HEK293 (cell line): Measurements from ENCODE around the gene PDE10A.
A peak's percentile ranks its signal among the peaks of the same experiment; 100 is the strongest.

ENCODE experiments used
- CTCF ChIA-PET: fragments of 350-600 bp; formaldehyde crosslinking; extraction: SDS; loops from one replicate; lab custom pipeline; 2021; ENCODE audit warnings: antibody characterized with exemption; lab: Yijun Ruan, JAX
- POLR2A ChIA-PET: fragments of 300-600 bp; formaldehyde crosslinking; extraction: SDS; loops from one replicate; lab custom pipeline; 2020; ENCODE audit warnings: antibody characterized with exemption, inconsistent platforms; lab: Yijun Ruan, JAX
- H3K27ac ChIP-seq: fragments of 200-500 bp; sonication (Bioruptor generic); 2 replicates; pipeline ENCODE4 v1.5.1; 2014; ENCODE audit warnings: low read depth, low read length, control low read depth, inconsistent platforms; ENCODE audit errors: extremely low read depth
- H3K36me3 ChIP-seq, 2 experiments: fragments of 200-500 bp in 1 of 2; sonication (Bioruptor generic) in 1 of 2; 1 replicate in 1 of 2; 2 replicates in 1 of 2; pipeline ENCODE4 v1.5.1; 2014 to 2017; ENCODE audit warnings: inconsistent platforms in 2 of 2, low read length in 2 of 2; ENCODE audit not compliant: control insufficient read depth in 2 of 2, insufficient read depth in 1 of 2
- H3K4me1 ChIP-seq: fragments of 200-500 bp; sonication (Bioruptor generic); 2 replicates; pipeline ENCODE4 v1.5.1; 2014; ENCODE audit warnings: mild to moderate bottlenecking, low read length, inconsistent platforms; ENCODE audit not compliant: control insufficient read depth, insufficient read depth
- H3K4me3 ChIP-seq: 2 replicates; pipeline ENCODE4 v1.5.1; 2011; ENCODE audit warnings: low read depth, mild to moderate bottlenecking, control low read depth, low read length, moderate library complexity
- H3K9me3 ChIP-seq: fragments of 200-500 bp; sonication (Bioruptor generic); 2 replicates; pipeline ENCODE4 v1.5.1; 2014; ENCODE audit warnings: low read depth, low read length, inconsistent platforms; ENCODE audit not compliant: control insufficient read depth, insufficient read depth
- BCL11A ChIP-seq: fragments of 450-650 bp; formaldehyde crosslinking; IDR thresholded peaks from 2 replicates; pipeline ENCODE4 v1.5.1; 2016; ENCODE audit warnings: low read depth, missing biosample characterization, missing genetic modification characterization
- BCL11B ChIP-seq: fragments of 450-650 bp; formaldehyde crosslinking; IDR thresholded peaks from 2 replicates; pipeline ENCODE4 v1.5.1; 2016; ENCODE audit warnings: low read depth, missing biosample characterization, missing genetic modification characterization
- IKZF3 ChIP-seq: fragments of 450-650 bp; IDR thresholded peaks from 2 replicates; pipeline ENCODE4 v1.5.0; 2018; ENCODE audit warnings: missing biosample characterization, mild to moderate bottlenecking, missing genetic modification characterization, moderate library complexity
- KLF9 ChIP-seq: fragments of 450-650 bp; formaldehyde crosslinking; IDR thresholded peaks from 2 replicates; pipeline ENCODE4 v1.5.1; 2016; ENCODE audit warnings: missing biosample characterization, missing genetic modification characterization, low read depth
- PRDM1 ChIP-seq: fragments of 450-650 bp; formaldehyde crosslinking; IDR thresholded peaks from 2 replicates; pipeline ENCODE4; 2016; ENCODE audit warnings: missing biosample characterization, missing genetic modification characterization
- SETDB1 ChIP-seq: IDR thresholded peaks from one replicate; pipeline ENCODE4 v1.6.1; 2017; ENCODE audit warnings: mild to moderate bottlenecking, low read length, moderate library complexity, mixed read lengths; ENCODE audit not compliant: insufficient read length
- SP2 ChIP-seq: fragments of 450-650 bp; formaldehyde crosslinking; IDR thresholded peaks from 2 replicates; pipeline ENCODE4 v1.5.1; 2016; ENCODE audit warnings: missing biosample characterization, missing genetic modification characterization
- SP7 ChIP-seq: fragments of 450-650 bp; formaldehyde crosslinking; IDR thresholded peaks from 2 replicates; pipeline ENCODE4 v1.5.1; 2016; ENCODE audit warnings: missing biosample characterization, missing genetic modification characterization
- TRIM28 ChIP-seq: IDR thresholded peaks from 2 replicates; pipeline ENCODE4 v1.6.1; 2011; ENCODE audit warnings: low read length, control low read depth, borderline replicate concordance
- ZFP41 ChIP-seq: fragments of 450-650 bp; formaldehyde crosslinking; IDR thresholded peaks from 2 replicates; pipeline ENCODE4 v1.5.1; 2016; ENCODE audit warnings: missing biosample characterization, missing genetic modification characterization, borderline replicate concordance
- ZIC2 ChIP-seq: fragments of 450-650 bp; formaldehyde crosslinking; IDR thresholded peaks from 2 replicates; pipeline ENCODE4 v1.5.1; 2016; ENCODE audit warnings: missing biosample characterization, missing genetic modification characterization
- ZNF133 ChIP-seq: fragments of 450-650 bp; formaldehyde crosslinking; IDR thresholded peaks from 2 replicates; pipeline ENCODE4 v1.5.1; 2016; ENCODE audit warnings: missing biosample characterization, missing genetic modification characterization
- ZNF214 ChIP-seq: fragments of 450-650 bp; formaldehyde crosslinking; IDR thresholded peaks from 2 replicates; pipeline ENCODE4 v1.5.1; 2017; ENCODE audit warnings: missing biosample characterization, mild to moderate bottlenecking, missing genetic modification characterization, borderline replicate concordance
- ZNF335 ChIP-seq: fragments of 450-650 bp; formaldehyde crosslinking; conservative IDR thresholded peaks from 2 replicates; pipeline ENCODE4 v1.5.1; 2016; ENCODE audit warnings: missing biosample characterization, missing genetic modification characterization
- ZNF391 ChIP-seq: fragments of 450-650 bp; formaldehyde crosslinking; IDR thresholded peaks from 2 replicates; pipeline ENCODE4 v1.5.1; 2016; ENCODE audit warnings: low read depth, missing biosample characterization, missing genetic modification characterization, borderline replicate concordance
- ZNF623 ChIP-seq: fragments of 450-650 bp; formaldehyde crosslinking; IDR thresholded peaks from 2 replicates; pipeline ENCODE4 v1.5.1; 2016; ENCODE audit warnings: missing biosample characterization, missing genetic modification characterization
- ZNF664 ChIP-seq: fragments of 450-650 bp; formaldehyde crosslinking; IDR thresholded peaks from 2 replicates; pipeline ENCODE4 v1.5.1; 2016; ENCODE audit warnings: missing biosample characterization, missing genetic modification characterization
- ZNF830 ChIP-seq: fragments of 450-650 bp; IDR thresholded peaks from 2 replicates; pipeline ENCODE4 v1.5.0; 2018; ENCODE audit warnings: missing biosample characterization, missing genetic modification characterization, low read depth, mild to moderate bottlenecking, moderate library complexity
- TF ChIP-seq, protein P1 (sequence below): fragments of 450-650 bp; formaldehyde crosslinking; IDR thresholded peaks from 2 replicates; pipeline ENCODE4 v1.5.1; 2017; ENCODE audit warnings: missing biosample characterization, missing genetic modification characterization
- TF ChIP-seq, protein P2 (sequence below): fragments of 450-650 bp; formaldehyde crosslinking; IDR thresholded peaks from 2 replicates; pipeline ENCODE4 v1.5.1; 2016; ENCODE audit warnings: missing biosample characterization, missing genetic modification characterization
- TF ChIP-seq, protein P3 (sequence below): fragments of 450-650 bp; formaldehyde crosslinking; IDR thresholded peaks from 2 replicates; pipeline ENCODE4 v1.5.1; 2017; ENCODE audit warnings: missing biosample characterization, mild to moderate bottlenecking, missing genetic modification characterization, moderate library complexity
- TF ChIP-seq, protein P4 (sequence below): fragments of 450-650 bp; formaldehyde crosslinking; IDR thresholded peaks from 2 replicates; pipeline ENCODE4 v1.5.1; 2017; ENCODE audit warnings: missing biosample characterization, missing genetic modification characterization

PDE10A gene

DNA sequence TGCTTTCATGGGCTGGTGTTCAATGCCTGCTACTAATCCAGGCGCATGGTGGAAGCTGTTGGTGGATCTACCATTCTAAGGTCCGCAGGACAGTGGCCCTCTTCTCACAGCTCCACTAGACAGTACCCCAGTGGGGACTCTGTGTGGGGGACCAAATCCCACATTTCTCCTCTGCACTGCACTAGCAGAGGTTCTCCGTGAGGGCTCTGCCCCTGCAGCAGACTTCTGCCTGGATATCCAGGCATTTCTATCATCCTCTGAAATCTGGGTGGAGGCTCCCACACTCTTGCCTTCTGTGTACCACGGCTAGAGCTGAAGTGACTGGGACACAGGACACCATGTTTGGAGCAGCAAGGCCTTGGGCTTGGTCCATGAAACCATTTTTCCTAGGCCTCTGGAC is 219.6 kb downstream of the PDE10A start:
- no peak overlapping the region for H3K4me3 ChIP-seq
- TF ChIP-seq, protein P1, sequence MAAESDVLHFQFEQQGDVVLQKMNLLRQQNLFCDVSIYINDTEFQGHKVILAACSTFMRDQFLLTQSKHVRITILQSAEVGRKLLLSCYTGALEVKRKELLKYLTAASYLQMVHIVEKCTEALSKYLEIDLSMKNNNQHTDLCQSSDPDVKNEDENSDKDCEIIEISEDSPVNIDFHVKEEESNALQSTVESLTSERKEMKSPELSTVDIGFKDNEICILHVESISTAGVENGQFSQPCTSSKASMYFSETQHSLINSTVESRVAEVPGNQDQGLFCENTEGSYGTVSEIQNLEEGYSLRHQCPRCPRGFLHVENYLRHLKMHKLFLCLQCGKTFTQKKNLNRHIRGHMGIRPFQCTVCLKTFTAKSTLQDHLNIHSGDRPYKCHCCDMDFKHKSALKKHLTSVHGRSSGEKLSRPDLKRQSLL (tag by site-specific recombination), result 0 out of 2 replicates have a peak, but pooled peaks have one; percentile 11
- TF ChIP-seq SETDB1 (peak; percentile 80), ZIC2 (no peak), TRIM28 (peak; percentile 74; the same call in 1 of the 2 replicates)
- TF ChIP-seq, protein P2, sequence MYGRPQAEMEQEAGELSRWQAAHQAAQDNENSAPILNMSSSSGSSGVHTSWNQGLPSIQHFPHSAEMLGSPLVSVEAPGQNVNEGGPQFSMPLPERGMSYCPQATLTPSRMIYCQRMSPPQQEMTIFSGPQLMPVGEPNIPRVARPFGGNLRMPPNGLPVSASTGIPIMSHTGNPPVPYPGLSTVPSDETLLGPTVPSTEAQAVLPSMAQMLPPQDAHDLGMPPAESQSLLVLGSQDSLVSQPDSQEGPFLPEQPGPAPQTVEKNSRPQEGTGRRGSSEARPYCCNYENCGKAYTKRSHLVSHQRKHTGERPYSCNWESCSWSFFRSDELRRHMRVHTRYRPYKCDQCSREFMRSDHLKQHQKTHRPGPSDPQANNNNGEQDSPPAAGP (tag by site-specific recombination), result no peak
- CTCF ChIA-PET, result no interaction called here
- H3K4me1 ChIP-seq, result no peaks in the 10 kb centered on the region; the same call in 1 of the 2 replicates
- H3K36me3 ChIP-seq, result peaks cover under 1 to 9% of the 10 kb centered on the region in 2 experiments; a peak in 2 of 3 replicates
- H3K27ac ChIP-seq, result no peak overlapping the region
- no peaks in the 10 kb centered on the region for H3K9me3 ChIP-seq
- POLR2A ChIA-PET, result no interaction called here

DNA sequence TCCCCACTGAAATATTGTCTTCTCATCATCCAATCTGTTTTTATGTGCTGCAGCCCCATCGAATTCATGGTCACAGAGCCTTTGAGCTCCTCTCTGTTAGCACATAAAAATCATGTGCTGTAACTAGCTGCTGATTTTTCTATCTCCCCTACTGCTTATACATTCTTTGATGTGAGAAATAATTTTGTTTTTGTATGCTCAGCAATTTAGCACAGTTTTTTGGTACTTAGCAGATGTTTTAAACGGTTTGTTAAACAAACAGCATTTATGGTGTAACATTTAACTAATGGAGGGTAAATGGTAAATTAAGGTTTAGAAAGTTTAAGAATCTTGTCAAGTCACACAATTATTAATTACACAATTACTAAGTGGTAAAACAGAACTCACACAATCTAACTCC is 221.9 kb downstream of the PDE10A start:
- Histone ChIP-seq H3K9me3 (no peaks in the 10 kb centered on the region), H3K4me1 (no peaks in the 10 kb centered on the region; the same call in 1 of the 2 replicates), H3K4me3 (no peak overlapping the region), H3K27ac (no peak overlapping the region), H3K36me3 (peaks cover 0 to 9% of the 10 kb centered on the region in 2 experiments; a peak in 2 of 3 replicates)
- POLR2A ChIA-PET, result no interaction called here
- TF ChIP-seq BCL11A (tag by site-specific recombination), result no peak
- TF ChIP-seq ZNF664 (tag by site-specific recombination), result no peak
- TF ChIP-seq SP2, result no peak
- TF ChIP-seq, protein P3, sequence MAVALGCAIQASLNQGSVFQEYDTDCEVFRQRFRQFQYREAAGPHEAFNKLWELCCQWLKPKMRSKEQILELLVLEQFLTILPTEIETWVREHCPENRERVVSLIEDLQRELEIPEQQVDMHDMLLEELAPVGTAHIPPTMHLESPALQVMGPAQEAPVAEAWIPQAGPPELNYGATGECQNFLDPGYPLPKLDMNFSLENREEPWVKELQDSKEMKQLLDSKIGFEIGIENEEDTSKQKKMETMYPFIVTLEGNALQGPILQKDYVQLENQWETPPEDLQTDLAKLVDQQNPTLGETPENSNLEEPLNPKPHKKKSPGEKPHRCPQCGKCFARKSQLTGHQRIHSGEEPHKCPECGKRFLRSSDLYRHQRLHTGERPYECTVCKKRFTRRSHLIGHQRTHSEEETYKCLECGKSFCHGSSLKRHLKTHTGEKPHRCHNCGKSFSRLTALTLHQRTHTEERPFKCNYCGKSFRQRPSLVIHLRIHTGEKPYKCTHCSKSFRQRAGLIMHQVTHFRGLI (tag by site-specific recombination), result no peak
- no peak for TF ChIP-seq ZNF133 (tag by site-specific recombination)
- TF ChIP-seq ZNF391, result no peak
- no peak for TF ChIP-seq KLF9
- TF ChIP-seq, protein P1 (tag by site-specific recombination), result no peak
- TF ChIP-seq, protein P4, sequence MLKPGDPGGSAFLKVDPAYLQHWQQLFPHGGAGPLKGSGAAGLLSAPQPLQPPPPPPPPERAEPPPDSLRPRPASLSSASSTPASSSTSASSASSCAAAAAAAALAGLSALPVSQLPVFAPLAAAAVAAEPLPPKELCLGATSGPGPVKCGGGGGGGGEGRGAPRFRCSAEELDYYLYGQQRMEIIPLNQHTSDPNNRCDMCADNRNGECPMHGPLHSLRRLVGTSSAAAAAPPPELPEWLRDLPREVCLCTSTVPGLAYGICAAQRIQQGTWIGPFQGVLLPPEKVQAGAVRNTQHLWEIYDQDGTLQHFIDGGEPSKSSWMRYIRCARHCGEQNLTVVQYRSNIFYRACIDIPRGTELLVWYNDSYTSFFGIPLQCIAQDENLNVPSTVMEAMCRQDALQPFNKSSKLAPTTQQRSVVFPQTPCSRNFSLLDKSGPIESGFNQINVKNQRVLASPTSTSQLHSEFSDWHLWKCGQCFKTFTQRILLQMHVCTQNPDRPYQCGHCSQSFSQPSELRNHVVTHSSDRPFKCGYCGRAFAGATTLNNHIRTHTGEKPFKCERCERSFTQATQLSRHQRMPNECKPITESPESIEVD (tag by site-specific recombination), result peak; percentile 61; the same call in 1 of the 2 replicates
- CTCF ChIA-PET, result interaction anchor here (1.0 to 5.6 kb wide), 9 partner anchors 8 to 665 kb away, joined by 3 to 102 read pairs (median 17); no protein-coding TSS in a partner anchor

DNA sequence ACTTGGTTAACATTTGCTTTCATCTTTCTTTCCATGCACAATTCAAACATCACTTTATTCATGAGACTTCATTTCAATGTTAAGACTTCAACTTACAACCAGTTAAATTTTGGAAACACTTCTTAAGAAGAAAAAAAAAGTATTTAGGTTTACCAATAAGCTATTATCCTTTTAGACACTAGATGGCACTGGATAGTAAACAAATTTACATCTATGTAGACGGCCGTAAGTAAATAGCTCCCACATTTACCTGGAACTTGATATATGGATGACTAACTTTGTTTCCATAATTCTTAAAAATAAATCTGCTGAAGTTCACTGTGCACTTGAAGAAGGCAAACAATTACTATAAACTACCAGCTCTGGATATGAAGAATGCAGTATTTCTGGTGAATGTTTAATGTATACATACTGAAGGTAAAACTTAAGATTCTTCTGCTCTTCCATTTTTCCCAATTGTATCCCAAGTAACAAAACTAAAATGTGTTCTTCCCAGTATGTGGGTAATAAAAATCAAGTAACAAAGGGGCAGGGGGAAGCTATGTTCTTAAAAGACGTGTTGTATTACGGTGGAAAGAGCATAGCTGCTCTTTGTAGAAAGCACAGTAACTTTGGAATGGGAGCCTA is 223.0 kb downstream of the PDE10A start:
- Histone ChIP-seq H3K36me3 (peaks cover 0 to 9% of the 10 kb centered on the region in 2 experiments; a peak in 2 of 3 replicates), H3K4me1 (no peaks in the 10 kb centered on the region; the same call in 1 of the 2 replicates), H3K9me3 (no peaks in the 10 kb centered on the region), H3K27ac (no peak overlapping the region), H3K4me3 (no peak overlapping the region)
- ChIA-PET POLR2A (no interaction called here), CTCF (interaction anchor here (0.7 to 5.6 kb wide), 46 partner anchors 8 to 1358 kb away, joined by 3 to 102 read pairs (median 4); no protein-coding TSS in a partner anchor)
- TF ChIP-seq ZFP41 (tag by site-specific recombination) (no peak), ZNF623 (tag by site-specific recombination) (no peak), ZNF214 (tag by site-specific recombination) (no peak), IKZF3 (tag by site-specific recombination) (peak; percentile 60; the same call in 1 of the 2 replicates), PRDM1 (no peak), SP7 (no peak), ZNF335 (tag by site-specific recombination) (no peak), BCL11B (no peak), ZNF830 (no peak)
- TF ChIP-seq, protein P4 (tag by site-specific recombination), result peak; percentile 42; the same call in 1 of the 2 replicates
